PC-9 (cell line): ENCODE results near the gene PLEKHG1. TPM values are rescaled to one million over a fixed set of nuclear protein-coding genes. Genes with fewer than 3 reads are reported as not detected.

Source experiments
- BruUV-seq: library from RNA; stranded (reverse); fragments of 400-500 nt; replicated peaks from 2 replicates; lab custom pipeline; 2021; lab: Mats Ljungman, UMichigan
- CTCF ChIA-PET: fragments of 300-600 bp; sonication (Branson Sonifier 250); formaldehyde crosslinking; loops from one replicate; lab custom pipeline; 2022; ENCODE audit warnings: antibody characterized with exemption; lab: Charles Lee
- POLR2A ChIA-PET: fragments of 300-600 bp; sonication (Branson Sonifier 250); formaldehyde crosslinking; loops from one replicate; lab custom pipeline; 2022; ENCODE audit warnings: antibody characterized with exemption; ENCODE audit not compliant: unreplicated experiment; lab: Charles Lee
- DNase-seq, 2 experiments: peaks; one replicate each; pipeline versions ENCODE4 v3.0.0 to v3.0.0-alpha.2; 2015 to 2022; ENCODE audit warnings: mixed read lengths in 1 of 2
- H2AFZ ChIP-seq: fragments of 200-600 bp; sonication (generic); 2 replicates; pipeline ENCODE4 v1.8.1; 2017; ENCODE audit warnings: antibody characterized with exemption
- H3F3A ChIP-seq: fragments of 200-600 bp; sonication (generic); 2 replicates; pipeline ENCODE4 v1.8.1; 2017; ENCODE audit warnings: antibody characterized with exemption, mild to moderate bottlenecking, low read depth; ENCODE audit not compliant: insufficient read depth
- H3K27ac ChIP-seq: fragments of 200-600 bp; sonication (generic); 2 replicates; pipeline ENCODE4 v1.6.1; 2016; ENCODE audit warnings: mixed run types
- H3K27me3 ChIP-seq: fragments of 200-600 bp; sonication (generic); 2 replicates; pipeline ENCODE4 v1.6.1; 2016; ENCODE audit warnings: low read depth, mixed run types; ENCODE audit not compliant: insufficient read depth
- H3K36me3 ChIP-seq: fragments of 200-600 bp; sonication (generic); 2 replicates; pipeline ENCODE4 v1.6.1; 2016; ENCODE audit warnings: low read depth, mixed run types
- H3K4me1 ChIP-seq: fragments of 200-600 bp; sonication (generic); replicated peaks from 2 replicates; pipeline ENCODE4 v1.6.1; 2016; ENCODE audit warnings: mixed run types; ENCODE audit not compliant: insufficient read depth
- H3K4me2 ChIP-seq: fragments of 200-600 bp; sonication (generic); 2 replicates; pipeline ENCODE4 v1.6.1; 2017; ENCODE audit warnings: mixed run types
- H3K4me3 ChIP-seq: fragments of 200-600 bp; sonication (generic); 2 replicates; pipeline ENCODE4 v1.6.1; 2016; ENCODE audit warnings: mixed run types
- H3K79me2 ChIP-seq: fragments of 200-600 bp; sonication (generic); 2 replicates; pipeline ENCODE4 v1.6.1; 2017; ENCODE audit warnings: low read depth, mixed run types
- H3K9me2 ChIP-seq: fragments of 200-600 bp; sonication (generic); 2 replicates; pipeline ENCODE4 v1.8.1; 2017; ENCODE audit warnings: mild to moderate bottlenecking; ENCODE audit not compliant: insufficient read depth
- H3K9me3 ChIP-seq: fragments of 200-600 bp; sonication (generic); 2 replicates; pipeline ENCODE4 v1.8.1; 2016; ENCODE audit warnings: low read depth; ENCODE audit not compliant: insufficient read depth
- H4K20me1 ChIP-seq: fragments of 200-600 bp; sonication (generic); 2 replicates; pipeline ENCODE4 v1.8.1; 2017; ENCODE audit not compliant: insufficient read depth
- CTCF ChIP-seq: fragments of 200-600 bp; sonication (generic); conservative IDR thresholded peaks from 2 replicates; pipeline ENCODE4 v1.6.1; 2017; ENCODE audit warnings: mixed run types, antibody characterized with exemption, mild to moderate bottlenecking, moderate library complexity
- EZH2 ChIP-seq: fragments of 200-600 bp; sonication (generic); IDR thresholded peaks from 2 replicates; pipeline ENCODE4 v1.8.0; 2017; ENCODE audit warnings: antibody characterized with exemption, low read depth
- intact Hi-C: fragments of 100-400 bp; cut with micrococcal nuclease; formaldehyde crosslinking; loops from one replicate; pipeline ENCODE4 v1.10.0; 2022; ENCODE audit not compliant: unreplicated experiment
- total RNA-seq: library from RNA; stranded (reverse); gene quantifications from 2 replicates; pipeline ENCODE4 v1.2.3, GENCODE V29; 2021

PLEKHG1 gene
- total RNA-seq, 1 experiment from 2014 or later, result 8.9 TPM

- no peak for DNase-seq
- Histone ChIP-seq H3K4me3 (no peak overlapping the region), H3K4me1 (peaks cover 13% of the 10 kb centered on the region), H2AFZ (no peak overlapping the region), H3K27me3 (no peaks in the 10 kb centered on the region), H3F3A (0 out of 2 replicates have a peak, but pooled peaks cover 5% of the 10 kb centered on the region), H3K36me3 (no peaks in the 10 kb centered on the region), H3K9me3 (no peaks in the 10 kb centered on the region), H3K9me2 (peaks cover 4% of the 10 kb centered on the region; the same call in 1 of the 2 replicates), H3K27ac (no peak overlapping the region), H3K79me2 (no peaks in the 10 kb centered on the region; the same call in 1 of the 2 replicates), H3K4me2 (no peak overlapping the region), H4K20me1 (no peaks in the 10 kb centered on the region)
- TF ChIP-seq CTCF (no peak), EZH2 (no peak)
- POLR2A ChIA-PET, result no interaction called here
- intact Hi-C loops, result no loop called here
- CTCF ChIA-PET, result no interaction called here
- BruUV-seq, result no TSS peak
These were observed 41.9 kb downstream of the PLEKHG1 start for GRCh38 chr6:150641398-150642139.

- no peak for DNase-seq
- H3K4me3 ChIP-seq, result no peak overlapping the region
- H3K27ac ChIP-seq, result no peak overlapping the region
- ChIA-PET CTCF (no interaction called here), POLR2A (interaction anchor here (0.7 kb wide), 1 partner anchor 13 kb away, joined by 4 read pairs; no protein-coding TSS in a partner anchor)
- H3K79me2 ChIP-seq, result no peaks in the 10 kb centered on the region
- no peak overlapping the region for H3K4me2 ChIP-seq
- no peaks in the 10 kb centered on the region for H3K27me3 ChIP-seq
- no peaks in the 10 kb centered on the region for H3K9me3 ChIP-seq
- TF ChIP-seq EZH2 (no peak), CTCF (no peak)
- no peak overlapping the region for H2AFZ ChIP-seq
- no TSS peak for BruUV-seq
- H3K36me3 ChIP-seq, result no peaks in the 10 kb centered on the region
- no peaks in the 10 kb centered on the region; the same call in 1 of the 2 replicates for H3K9me2 ChIP-seq
- H3K4me1 ChIP-seq, result no peaks in the 10 kb centered on the region
- no peaks in the 10 kb centered on the region; the same call in 1 of the 2 replicates for H4K20me1 ChIP-seq
- no peaks in the 10 kb centered on the region for H3F3A ChIP-seq
- intact Hi-C loops, result no loop called here
These were observed 46.5 kb downstream of the PLEKHG1 start for GRCh38 chr6:150646228-150646627.

GRCh38 chr6:150647051-150647450 is 47.4 kb downstream of the PLEKHG1 start:
- Histone ChIP-seq H3K36me3 (no peaks in the 10 kb centered on the region), H3K27ac (no peak overlapping the region), H3K9me3 (no peaks in the 10 kb centered on the region), H3K4me2 (no peak overlapping the region), H3F3A (no peaks in the 10 kb centered on the region), H4K20me1 (no peaks in the 10 kb centered on the region; the same call in 1 of the 2 replicates), H2AFZ (no peak overlapping the region), H3K4me3 (no peak overlapping the region), H3K4me1 (no peaks in the 10 kb centered on the region), H3K9me2 (no peaks in the 10 kb centered on the region; the same call in 1 of the 2 replicates), H3K79me2 (no peaks in the 10 kb centered on the region), H3K27me3 (no peaks in the 10 kb centered on the region)
- intact Hi-C loops, result no loop called here
- CTCF ChIA-PET, result no interaction called here
- no peak for DNase-seq
- POLR2A ChIA-PET, result no interaction called here
- BruUV-seq, result no TSS peak
- TF ChIP-seq CTCF (no peak), EZH2 (no peak)

Other genes with a start within 250 kb of the PLEKHG1 start
- gene IYD, start 230.9 kb upstream of the PLEKHG1 start, total RNA-seq, result not detected in 2 replicates